HG03575 (cell line): ENCODE data around the gene MAD1L1.

Source experiments
- ATAC-seq: cut with Tn5 transposase; IDR thresholded peaks from one replicate; pipeline ENCODE4 v1.9.1; 2021; ENCODE audit not compliant: unreplicated experiment, insufficient number of reproducible peaks, low FRiP score; ENCODE audit errors: extremely low read depth

MAD1L1 gene

GRCh38 chr7:2151237-2151636 lies 81.5 kb downstream of the MAD1L1 start:
- ATAC-seq = no peak

DNA sequence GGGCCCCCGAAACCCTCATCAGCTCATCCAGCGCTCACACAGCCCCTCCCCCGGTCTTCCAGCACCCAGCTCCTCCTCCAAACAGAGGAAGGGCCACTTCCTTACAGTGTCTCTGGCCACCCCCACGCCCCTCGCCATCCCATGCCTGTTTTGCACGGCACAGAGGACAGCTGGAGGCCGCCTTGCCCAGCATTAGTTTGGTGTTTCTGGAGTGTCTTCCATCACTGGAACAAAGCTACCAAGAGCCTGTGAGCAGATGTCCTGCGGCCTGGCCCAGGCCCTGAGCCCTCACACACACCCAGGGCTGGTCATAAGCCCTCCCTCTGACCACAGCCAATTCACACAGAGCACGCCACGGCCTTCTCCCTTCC lies 82.3 kb downstream of the MAD1L1 start:
- no peak for ATAC-seq

- no peak for ATAC-seq
Observed at GRCh38 chr7:2149672-2150444, 82.9 kb downstream of the MAD1L1 start.

DNA sequence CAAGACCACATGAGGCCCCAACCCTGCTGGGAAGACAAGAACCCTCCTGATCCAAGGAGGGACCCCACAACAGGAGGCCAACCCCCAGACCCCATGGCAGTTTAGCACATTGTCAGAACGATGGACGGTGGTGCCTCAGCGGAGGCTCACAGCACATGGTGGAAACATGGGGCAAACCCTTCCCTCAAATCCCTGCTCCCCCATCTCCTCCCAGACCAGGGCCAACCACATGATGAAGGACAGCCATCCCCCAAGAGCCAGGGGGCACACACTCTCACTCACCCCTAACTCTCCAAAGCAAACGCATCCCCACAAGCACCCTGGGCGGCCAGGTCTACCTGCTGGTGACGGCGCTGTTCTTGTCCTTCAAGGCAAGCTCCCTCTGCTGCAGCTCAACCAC lies 83.9 kb downstream of the MAD1L1 start:
- no peak for ATAC-seq

- ATAC-seq = no peak
Observed at GRCh38 chr7:2148189-2148588, 84.6 kb downstream of the MAD1L1 start.

DNA sequence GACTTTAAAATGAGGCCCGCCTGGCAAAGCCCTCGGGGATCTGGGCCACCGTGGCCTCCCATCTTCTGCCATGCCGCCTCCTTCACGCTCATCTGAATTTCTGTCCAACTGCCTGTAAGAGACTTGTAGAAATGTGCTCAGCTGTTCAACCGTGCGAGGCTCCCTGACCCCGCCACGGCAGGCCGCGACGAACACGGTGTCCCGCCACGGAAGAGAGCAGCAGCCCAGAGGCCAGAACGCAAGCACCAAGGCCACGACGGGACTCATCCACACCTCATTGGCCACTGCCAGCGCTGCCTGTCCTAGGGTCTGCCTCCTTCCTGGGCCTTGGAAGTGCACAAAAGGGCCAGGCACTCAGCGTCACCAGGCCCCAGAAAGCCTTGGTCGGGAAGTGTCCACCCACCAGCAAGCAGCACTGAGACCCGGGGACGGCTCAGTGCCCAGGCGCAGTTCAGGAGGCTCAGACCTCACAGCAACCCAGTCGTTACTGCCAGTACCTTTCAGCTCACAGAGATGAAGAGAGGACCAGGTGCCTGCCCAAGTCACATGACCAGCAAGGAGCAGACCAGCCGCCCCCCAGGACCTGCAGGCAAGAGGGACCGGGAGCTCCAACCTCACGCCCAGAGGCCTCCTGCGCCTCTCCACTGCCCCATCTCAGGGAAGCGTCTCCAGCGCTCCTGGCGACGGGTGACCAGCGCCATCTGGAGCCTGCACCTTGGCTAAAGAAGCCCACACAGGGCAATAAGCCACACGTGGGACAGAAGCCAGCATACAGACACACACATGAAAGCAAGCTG lies 85.9 kb downstream of the MAD1L1 start:
- no peak for ATAC-seq

GRCh38 chr7:2145835-2146580 lies 86.7 kb downstream of the MAD1L1 start:
- no peak for ATAC-seq

DNA sequence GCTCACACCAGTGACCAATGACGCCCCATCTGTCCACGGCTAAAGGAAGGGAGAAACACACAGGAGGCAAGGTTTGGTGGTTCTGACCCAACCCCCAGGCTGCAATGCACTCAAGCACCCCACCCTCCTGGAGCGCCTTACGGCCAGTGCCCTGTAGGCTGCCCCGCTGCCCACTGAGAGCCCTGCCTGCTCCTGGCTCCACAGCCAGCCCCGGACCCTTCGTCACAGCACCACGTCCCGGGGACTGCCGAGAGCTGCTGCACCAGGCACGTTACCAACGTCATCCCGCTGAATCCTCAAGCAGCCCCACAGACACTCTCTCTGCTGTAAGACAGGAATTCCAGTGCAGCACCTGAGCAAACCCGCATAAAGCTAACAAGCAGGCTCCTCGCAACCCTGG lies 87.8 kb downstream of the MAD1L1 start:
- no peak for ATAC-seq

DNA sequence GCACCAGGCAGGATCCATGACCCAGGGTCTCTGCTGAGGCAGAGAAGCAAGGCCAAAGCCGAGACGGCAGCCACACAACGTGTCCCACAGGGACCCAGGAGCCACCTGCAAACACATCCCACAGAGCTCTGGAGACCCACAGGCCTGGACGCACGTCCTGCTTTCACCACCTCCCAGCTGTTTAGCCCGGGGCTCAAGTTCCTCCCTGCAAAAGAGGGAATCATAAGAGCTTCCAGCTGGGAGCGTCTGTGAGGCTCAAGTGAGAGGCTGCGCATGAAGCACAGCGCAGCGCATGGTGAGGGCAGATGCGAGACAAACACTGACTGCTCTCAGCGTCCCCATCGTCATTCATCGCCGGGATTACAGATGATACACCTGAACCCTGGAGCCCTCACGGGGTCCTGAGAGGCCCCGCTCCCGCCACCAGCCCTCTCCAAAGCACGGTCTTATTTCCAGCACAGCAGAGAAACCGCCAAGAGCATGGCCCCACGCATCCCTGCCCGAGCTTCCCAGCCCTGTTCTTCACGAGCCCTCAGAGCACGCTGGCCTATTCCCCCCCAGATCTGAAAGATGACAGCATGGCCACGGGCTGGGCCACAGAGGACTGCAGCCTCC lies 88.7 kb downstream of the MAD1L1 start:
- no peak for ATAC-seq

DNA sequence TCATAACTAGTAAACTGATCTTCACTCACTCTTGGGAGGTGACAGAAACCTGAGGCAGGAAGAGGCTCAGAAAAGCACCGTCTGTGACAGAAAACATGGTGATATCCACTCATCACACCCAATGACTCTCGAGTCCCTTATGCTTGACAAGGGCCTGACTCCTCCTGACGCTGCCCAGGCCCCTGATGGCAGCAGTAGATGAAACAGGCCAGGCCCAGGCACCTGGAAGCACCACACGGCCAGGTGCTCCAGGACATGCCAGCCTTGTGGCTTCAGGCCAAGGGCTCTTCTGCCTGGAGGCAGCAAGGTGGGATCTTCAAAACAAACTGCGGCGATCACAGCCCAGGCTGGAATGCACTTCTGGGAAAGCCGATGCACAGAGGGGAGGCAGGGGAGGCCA lies 89.3 kb downstream of the MAD1L1 start:
- no peak for ATAC-seq

- ATAC-seq = no peak
Observed at GRCh38 chr7:2142386-2142785, 90.4 kb downstream of the MAD1L1 start.

DNA sequence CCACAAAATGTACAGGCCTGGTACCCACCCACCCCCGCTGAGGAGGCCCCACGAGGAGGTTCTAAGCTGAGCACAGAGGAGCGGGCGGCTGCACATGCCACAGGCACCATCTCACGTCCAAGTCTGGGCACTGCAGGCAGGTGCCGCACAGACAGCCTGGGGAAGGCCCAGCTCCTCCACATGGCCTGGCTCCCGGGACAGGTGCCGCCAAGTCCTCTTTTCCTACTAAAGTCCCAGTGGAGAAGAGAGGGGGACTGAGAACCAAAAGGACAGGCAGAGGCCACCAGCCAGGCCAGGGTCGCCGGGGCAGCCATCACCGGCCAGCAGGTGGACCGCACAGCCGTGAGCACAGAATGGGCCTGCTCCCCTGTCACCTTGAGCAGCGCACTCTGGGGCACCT lies 91.1 kb downstream of the MAD1L1 start:
- no peak for ATAC-seq

GRCh38 chr7:2141021-2141410 lies 91.7 kb downstream of the MAD1L1 start:
- ATAC-seq = no peak

GRCh38 chr7:2140216-2141020 lies 92.3 kb downstream of the MAD1L1 start:
- no peak for ATAC-seq

- no peak for ATAC-seq
Observed at GRCh38 chr7:2139004-2139699, 93.6 kb downstream of the MAD1L1 start.

GRCh38 chr7:2138146-2138765 lies 94.5 kb downstream of the MAD1L1 start:
- ATAC-seq = no peak

DNA sequence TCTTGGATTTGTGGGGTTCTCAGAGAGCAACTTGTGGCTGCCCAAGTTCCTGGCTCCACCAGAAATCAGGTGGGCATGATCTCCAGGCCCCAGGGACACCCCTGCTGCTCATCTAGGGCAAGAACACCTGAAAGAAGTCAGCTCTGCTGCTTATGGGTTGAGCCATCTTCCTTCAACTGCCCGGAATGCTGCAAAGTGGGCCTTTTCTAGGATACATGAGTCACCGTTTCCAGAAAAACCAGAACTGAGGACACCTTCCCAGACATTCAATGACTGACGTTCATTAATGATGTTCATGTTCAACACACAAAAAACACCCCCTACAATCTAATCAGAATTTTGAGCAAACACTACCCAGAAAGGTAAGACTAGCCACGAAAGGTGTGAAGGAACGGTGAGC lies 98.0 kb downstream of the MAD1L1 start:
- ATAC-seq = no peak

DNA sequence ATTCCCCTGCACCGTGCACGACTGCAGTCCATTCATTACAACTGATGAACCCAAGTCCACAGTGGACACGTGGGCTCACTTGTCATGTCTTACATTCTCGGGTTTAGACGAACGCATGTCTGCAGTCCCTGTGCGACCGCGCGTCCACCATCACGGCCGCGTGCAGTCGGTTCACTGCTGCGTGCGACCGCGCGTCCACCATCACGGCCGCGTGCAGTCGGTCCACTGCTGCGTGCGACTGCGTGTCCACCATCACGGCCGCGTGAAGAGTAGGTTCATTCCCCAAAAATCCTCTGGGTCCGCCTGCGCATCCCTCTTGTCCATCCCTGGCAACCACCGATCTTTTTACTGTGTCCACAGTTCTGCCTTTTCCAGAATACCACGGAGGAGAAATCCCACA lies 100.5 kb downstream of the MAD1L1 start:
- ATAC-seq = no peak
